GM21515 (cell line): ENCODE results near the gene VWF.
A peak's percentile ranks its signal among the peaks of the same experiment; 100 is the strongest.
"Not testable (repeated sequence)": the region's sequence is repeated elsewhere in the genome, so short reads cannot be mapped to it uniquely, and the experiment has no call there.

ENCODE experiments used
- ATAC-seq: cut with Tn5 transposase; IDR thresholded peaks from one replicate; pipeline ENCODE4 v1.9.1; 2021; ENCODE audit not compliant: unreplicated experiment

VWF gene

GRCh38 chr12:6124411-6125309, at the start of gene VWF:
Gene VWF (minus strand): TSS chr12:6124670. CDS start chr12:6123196, 1,474 bp downstream.
- no peak for ATAC-seq

- no peak for ATAC-seq
Measured at GRCh38 chr12:6172862-6173261, 48.4 kb upstream of the VWF start.

GRCh38 chr12:6172086-6172485, 47.6 kb upstream of the VWF start:
- ATAC-seq = no peak

GRCh38 chr12:6171409-6172015, 47.0 kb upstream of the VWF start:
- no peak for ATAC-seq

GRCh38 chr12:6167327-6168280, 43.1 kb upstream of the VWF start:
- ATAC-seq = peak; percentile 70

GRCh38 chr12:6166808-6167207, 42.3 kb upstream of the VWF start:
- ATAC-seq = no peak

- no peak for ATAC-seq
Measured at GRCh38 chr12:6165395-6165794, 40.9 kb upstream of the VWF start.

- ATAC-seq = no peak
Measured at GRCh38 chr12:6163416-6164060, 39.1 kb upstream of the VWF start.

GRCh38 chr12:6161124-6161882, 36.8 kb upstream of the VWF start:
- no peak for ATAC-seq

GRCh38 chr12:6160049-6160649, 35.7 kb upstream of the VWF start:
- ATAC-seq = not testable (repeated sequence)

GRCh38 chr12:6159166-6160011, 34.9 kb upstream of the VWF start:
- not testable (repeated sequence) for ATAC-seq

GRCh38 chr12:6158749-6159148, 34.3 kb upstream of the VWF start:
- ATAC-seq = no peak

GRCh38 chr12:6158255-6158654, 33.8 kb upstream of the VWF start:
- no peak for ATAC-seq

GRCh38 chr12:6157482-6157881, 33.0 kb upstream of the VWF start:
- no peak for ATAC-seq

- no peak for ATAC-seq
Measured at GRCh38 chr12:6154730-6155459, 30.4 kb upstream of the VWF start.

- not testable (repeated sequence) for ATAC-seq
Measured at GRCh38 chr12:6148722-6149121, 24.3 kb upstream of the VWF start.

- ATAC-seq = no peak
Measured at GRCh38 chr12:6148061-6148460, 23.6 kb upstream of the VWF start.

GRCh38 chr12:6146951-6147350, 22.5 kb upstream of the VWF start:
- ATAC-seq = no peak
